Stimulated activated naive CD8-positive, alpha-beta T cell treated with anti-CD3 and anti-CD28 coated beads, Interleukin-15, Interleukin-2, amounts not matched to agents 100 ng/mL and 50 ng/mL, for 24 hours (primary cell): ENCODE results near the gene PRICKLE2.
"Not testable (repeated sequence)": the region's sequence is repeated elsewhere in the genome, so short reads cannot be mapped to it uniquely, and the experiment has no call there.

Experiments
- H3K27ac Mint-ChIP-seq: one replicate; pipeline ENCODE4 v1.8.0; 2021; ENCODE audit warnings: mild to moderate bottlenecking, mixed read lengths
- H3K27me3 Mint-ChIP-seq: one replicate; pipeline ENCODE4 v1.8.0; 2021; ENCODE audit warnings: mixed read lengths
- H3K36me3 Mint-ChIP-seq: one replicate; pipeline ENCODE4 v1.8.0; 2021; ENCODE audit warnings: low read depth, mixed read lengths
- H3K4me1 Mint-ChIP-seq: one replicate; pipeline ENCODE4 v1.8.0; 2021; ENCODE audit warnings: low read depth, mixed read lengths
- H3K4me3 Mint-ChIP-seq: one replicate; pipeline ENCODE4 v1.8.0; 2021; ENCODE audit warnings: mild to moderate bottlenecking, mixed read lengths
- H3K9me3 Mint-ChIP-seq: one replicate; pipeline ENCODE4 v1.8.0; 2021; ENCODE audit warnings: mixed read lengths

Gene PRICKLE2

DNA sequence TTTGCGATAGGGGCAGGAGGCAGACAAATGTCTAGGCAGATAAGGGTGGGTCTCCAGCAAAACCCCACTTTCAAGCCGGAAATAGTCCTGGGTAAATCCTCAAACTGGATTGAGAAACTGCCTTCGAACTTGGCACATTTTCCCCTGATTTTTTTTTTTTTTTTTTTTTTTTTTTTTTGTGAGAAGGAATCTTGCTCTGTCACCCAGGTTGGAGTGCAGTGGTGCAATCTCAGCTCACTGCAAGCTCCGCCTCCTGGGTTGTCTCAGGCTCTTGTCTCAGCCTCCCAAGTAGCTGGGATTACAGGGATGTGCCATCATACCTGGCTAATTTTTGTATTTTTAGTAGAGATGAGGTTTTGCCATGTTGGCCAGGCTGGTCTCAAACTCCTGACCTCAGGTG, 135.9 kb downstream of the PRICKLE2 start:
- not testable (repeated sequence) for H3K4me3 Mint-ChIP-seq, H3K36me3 Mint-ChIP-seq, H3K9me3 Mint-ChIP-seq, H3K4me1 Mint-ChIP-seq, H3K27ac Mint-ChIP-seq
- peaks cover 10% of the 10 kb centered on the region for H3K27me3 Mint-ChIP-seq

- no peak overlapping the region for H3K4me3 Mint-ChIP-seq
- no peak overlapping the region for H3K27ac Mint-ChIP-seq
- H3K4me1 Mint-ChIP-seq, result no peaks in the 10 kb centered on the region
- H3K9me3 Mint-ChIP-seq, result peaks cover 4% of the 10 kb centered on the region
- no peaks in the 10 kb centered on the region for H3K36me3 Mint-ChIP-seq
- H3K27me3 Mint-ChIP-seq, result peaks cover 13% of the 10 kb centered on the region
Measured at GRCh38 chr3:64088408-64089205, 136.7 kb downstream of the PRICKLE2 start.

- Mint-ChIP-seq H3K36me3 (no peaks in the 10 kb centered on the region), H3K4me3 (no peak overlapping the region), H3K4me1 (no peaks in the 10 kb centered on the region), H3K9me3 (peaks cover 4% of the 10 kb centered on the region), H3K27ac (no peak overlapping the region), H3K27me3 (peaks cover 11% of the 10 kb centered on the region)
Measured at GRCh38 chr3:64086479-64087252, 138.6 kb downstream of the PRICKLE2 start.

DNA sequence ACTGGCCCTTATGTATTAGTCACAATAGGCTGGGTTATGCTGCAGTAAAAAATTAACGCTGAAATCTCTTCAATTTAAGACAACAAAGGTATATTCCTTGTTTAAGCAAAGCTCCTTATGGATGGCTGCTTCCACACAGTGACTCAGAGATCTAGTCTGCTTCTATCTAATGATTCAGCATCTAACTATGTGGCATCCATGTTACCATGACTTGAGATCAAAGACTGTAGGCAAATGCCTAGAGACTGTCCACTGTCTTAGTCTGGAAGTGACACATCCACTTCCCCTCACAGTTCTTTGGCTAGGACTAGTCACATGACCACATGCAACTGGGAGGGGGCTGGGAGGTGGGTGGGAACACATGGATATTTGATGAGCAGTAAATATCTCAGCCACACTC, 140.6 kb downstream of the PRICKLE2 start:
- H3K27me3 Mint-ChIP-seq, result peaks cover 7% of the 10 kb centered on the region
- H3K4me3 Mint-ChIP-seq, result no peak overlapping the region
- peaks cover 4% of the 10 kb centered on the region for H3K9me3 Mint-ChIP-seq
- no peaks in the 10 kb centered on the region for H3K36me3 Mint-ChIP-seq
- H3K4me1 Mint-ChIP-seq, result no peaks in the 10 kb centered on the region
- H3K27ac Mint-ChIP-seq, result no peak overlapping the region

- Mint-ChIP-seq H3K36me3 (no peaks in the 10 kb centered on the region), H3K27ac (no peak overlapping the region), H3K4me1 (no peaks in the 10 kb centered on the region), H3K27me3 (peaks cover 7% of the 10 kb centered on the region), H3K9me3 (peaks cover 4% of the 10 kb centered on the region), H3K4me3 (no peak overlapping the region)
Measured at GRCh38 chr3:64083575-64083974, 141.7 kb downstream of the PRICKLE2 start.

- Mint-ChIP-seq H3K27ac (no peak overlapping the region), H3K36me3 (no peaks in the 10 kb centered on the region), H3K27me3 (peaks cover 7% of the 10 kb centered on the region), H3K9me3 (peaks cover 4% of the 10 kb centered on the region), H3K4me1 (no peaks in the 10 kb centered on the region), H3K4me3 (no peak overlapping the region)
Measured at GRCh38 chr3:64082961-64083541, 142.2 kb downstream of the PRICKLE2 start.

DNA sequence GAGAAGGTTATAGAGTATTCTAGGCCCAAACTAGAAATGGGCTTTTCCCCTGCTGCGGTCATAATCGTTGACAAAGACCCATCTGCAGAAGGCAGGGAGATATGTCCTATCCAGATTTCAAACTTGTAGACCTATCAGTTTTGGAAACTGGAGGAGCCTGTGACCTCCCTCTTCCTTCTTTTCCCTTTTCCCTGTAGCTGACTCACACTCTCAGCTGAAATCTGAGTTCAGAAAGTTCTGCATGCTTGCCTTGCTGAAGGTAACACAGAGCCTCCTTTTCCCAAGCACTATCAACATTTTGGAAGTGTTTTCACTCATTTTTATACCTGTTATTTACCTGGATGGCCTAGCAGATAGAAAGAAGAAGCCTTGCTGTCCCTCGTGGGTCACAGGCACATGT, 142.9 kb downstream of the PRICKLE2 start:
- Mint-ChIP-seq H3K27ac (no peak overlapping the region), H3K9me3 (peaks cover 4% of the 10 kb centered on the region), H3K36me3 (no peaks in the 10 kb centered on the region), H3K27me3 (peaks cover 9% of the 10 kb centered on the region), H3K4me3 (no peak overlapping the region), H3K4me1 (no peaks in the 10 kb centered on the region)

- Mint-ChIP-seq H3K4me1 (no peaks in the 10 kb centered on the region), H3K36me3 (no peaks in the 10 kb centered on the region), H3K4me3 (no peak overlapping the region), H3K27me3 (peaks cover 12% of the 10 kb centered on the region), H3K9me3 (peaks cover 4% of the 10 kb centered on the region), H3K27ac (no peak overlapping the region)
Measured at GRCh38 chr3:64081235-64081630, 144.0 kb downstream of the PRICKLE2 start.

DNA sequence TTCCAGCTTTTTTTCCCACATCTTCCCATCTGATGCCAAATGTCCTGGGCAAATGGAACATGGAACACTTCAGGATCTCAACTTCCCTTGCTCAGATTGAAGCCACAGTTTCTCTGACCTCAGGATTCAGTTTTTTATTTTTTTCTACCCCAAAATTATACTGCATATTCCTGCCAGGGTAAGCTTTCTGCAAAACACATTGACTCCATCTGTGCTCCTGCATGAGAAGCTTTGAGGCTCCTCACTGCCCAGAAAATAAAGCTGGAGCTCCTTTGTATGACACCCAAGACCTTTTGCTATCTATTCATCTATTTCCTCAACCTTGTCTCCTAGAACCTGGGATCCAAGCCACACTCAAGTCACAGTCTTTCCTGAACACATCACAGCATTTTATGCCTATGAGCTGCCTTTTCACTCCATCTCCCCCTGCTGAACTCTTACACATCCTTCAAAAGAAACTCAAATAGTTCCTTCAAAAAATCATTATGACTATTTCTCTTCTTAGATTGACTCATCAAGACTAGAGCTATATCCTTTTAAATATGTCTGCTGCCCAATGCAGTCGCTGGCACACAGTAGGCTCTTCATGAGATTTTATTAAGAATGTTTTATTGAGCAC, 144.5 kb downstream of the PRICKLE2 start:
- Mint-ChIP-seq H3K4me3 (no peak overlapping the region), H3K27me3 (peaks cover 12% of the 10 kb centered on the region), H3K36me3 (no peaks in the 10 kb centered on the region), H3K9me3 (peaks cover 4% of the 10 kb centered on the region), H3K27ac (no peak overlapping the region), H3K4me1 (no peaks in the 10 kb centered on the region)

GRCh38 chr3:64079369-64080150, 145.7 kb downstream of the PRICKLE2 start:
- H3K36me3 Mint-ChIP-seq, result no peaks in the 10 kb centered on the region
- no peaks in the 10 kb centered on the region for H3K4me1 Mint-ChIP-seq
- H3K27ac Mint-ChIP-seq, result no peak overlapping the region
- H3K27me3 Mint-ChIP-seq, result peaks cover 12% of the 10 kb centered on the region
- H3K4me3 Mint-ChIP-seq, result no peak overlapping the region
- peaks cover 2% of the 10 kb centered on the region for H3K9me3 Mint-ChIP-seq

DNA sequence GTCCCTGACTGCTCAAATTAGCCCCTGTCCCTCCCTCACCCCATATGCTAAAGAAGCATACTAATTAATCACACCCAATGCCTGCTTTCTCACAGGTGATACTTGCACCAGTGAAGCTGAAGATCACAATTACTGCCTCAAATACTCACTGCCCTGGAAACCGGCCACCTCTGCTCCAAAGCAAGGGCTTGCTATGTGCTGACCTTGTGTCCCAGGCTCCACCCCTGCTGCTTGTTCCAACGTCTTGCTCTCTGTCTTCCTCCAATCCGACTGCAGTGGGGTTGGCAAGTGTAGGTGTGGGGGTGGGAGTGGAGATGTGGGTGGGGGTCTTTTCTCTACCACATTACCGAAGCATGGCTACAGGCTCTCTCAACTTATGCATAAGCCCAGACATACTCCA, 146.3 kb downstream of the PRICKLE2 start:
- Mint-ChIP-seq H3K27me3 (peaks cover 11% of the 10 kb centered on the region), H3K4me1 (no peaks in the 10 kb centered on the region), H3K27ac (no peak overlapping the region), H3K9me3 (peaks cover 3% of the 10 kb centered on the region), H3K36me3 (no peaks in the 10 kb centered on the region), H3K4me3 (no peak overlapping the region)

DNA sequence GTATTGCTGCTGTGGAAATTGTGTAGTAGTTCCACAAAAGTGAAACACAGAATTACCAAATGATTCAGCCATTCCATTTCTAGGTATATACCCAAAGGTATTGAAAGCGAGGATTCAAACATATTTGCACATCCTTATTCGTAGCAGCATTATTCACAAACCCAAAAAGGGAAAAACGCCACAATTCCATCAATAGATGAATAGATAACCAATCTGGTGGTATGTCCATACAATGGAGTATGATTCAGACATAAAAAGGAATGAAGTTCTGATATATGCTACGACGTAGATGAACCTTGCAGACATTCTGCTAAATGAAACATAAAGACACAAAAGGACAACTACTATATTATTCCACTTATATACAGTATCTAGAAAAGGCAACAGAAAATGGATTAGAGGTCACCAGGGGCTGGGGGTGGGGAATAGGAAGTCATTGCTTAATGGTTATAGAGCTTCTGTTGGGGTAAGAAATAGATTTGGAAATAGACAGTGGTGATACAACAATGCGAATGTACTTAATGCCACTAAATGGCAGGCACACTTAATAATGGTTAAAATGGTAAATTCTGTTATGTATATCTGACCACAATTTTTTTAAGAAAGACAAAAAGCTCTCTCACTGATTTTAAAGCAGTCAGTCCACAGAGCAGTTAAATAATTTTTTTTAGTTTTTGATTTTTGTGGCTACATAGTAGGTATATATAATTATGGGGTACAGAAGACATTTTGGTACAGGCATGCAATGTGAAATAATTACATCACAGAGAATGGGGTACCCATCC, 150.2 kb downstream of the PRICKLE2 start:
- no peaks in the 10 kb centered on the region for H3K4me1 Mint-ChIP-seq
- H3K27me3 Mint-ChIP-seq, result peaks cover 37% of the 10 kb centered on the region
- no peaks in the 10 kb centered on the region for H3K36me3 Mint-ChIP-seq
- H3K9me3 Mint-ChIP-seq, result peaks cover 5% of the 10 kb centered on the region
- no peak overlapping the region for H3K27ac Mint-ChIP-seq
- no peak overlapping the region for H3K4me3 Mint-ChIP-seq

DNA sequence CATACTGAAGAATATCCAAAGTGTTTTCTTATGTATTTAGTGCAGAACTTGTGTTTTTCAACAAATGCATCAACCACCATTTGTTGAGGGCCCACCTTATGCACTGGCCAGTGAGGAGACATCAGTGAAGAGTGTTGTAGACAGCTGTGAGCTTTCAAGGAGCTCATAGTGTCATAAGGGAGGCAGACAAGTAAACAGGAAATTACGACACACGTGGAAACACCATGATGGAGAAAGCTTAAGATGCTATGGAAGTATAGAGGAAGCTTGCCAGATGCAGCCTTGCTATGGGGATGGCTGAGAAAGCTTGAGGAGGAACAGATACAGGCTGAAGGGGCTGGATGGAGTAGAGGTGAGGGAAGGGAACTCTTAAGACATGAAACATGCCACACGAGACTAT, 151.2 kb downstream of the PRICKLE2 start:
- no peak overlapping the region for H3K27ac Mint-ChIP-seq
- peaks cover 44% of the 10 kb centered on the region for H3K27me3 Mint-ChIP-seq
- no peaks in the 10 kb centered on the region for H3K4me1 Mint-ChIP-seq
- H3K4me3 Mint-ChIP-seq, result no peak overlapping the region
- peaks cover 5% of the 10 kb centered on the region for H3K9me3 Mint-ChIP-seq
- no peaks in the 10 kb centered on the region for H3K36me3 Mint-ChIP-seq
